Measurements from ENCODE around the gene CCDC185. TPM values are rescaled to one million over a fixed set of nuclear protein-coding genes. Genes with fewer than 3 reads are reported as not detected.

CCDC185 gene
- total and polyA plus RNA-seq, 2 of the 13 experiments (the other 11 are each of a cell fraction or from before 2014, with no cell fraction given), result not detected

DNA sequence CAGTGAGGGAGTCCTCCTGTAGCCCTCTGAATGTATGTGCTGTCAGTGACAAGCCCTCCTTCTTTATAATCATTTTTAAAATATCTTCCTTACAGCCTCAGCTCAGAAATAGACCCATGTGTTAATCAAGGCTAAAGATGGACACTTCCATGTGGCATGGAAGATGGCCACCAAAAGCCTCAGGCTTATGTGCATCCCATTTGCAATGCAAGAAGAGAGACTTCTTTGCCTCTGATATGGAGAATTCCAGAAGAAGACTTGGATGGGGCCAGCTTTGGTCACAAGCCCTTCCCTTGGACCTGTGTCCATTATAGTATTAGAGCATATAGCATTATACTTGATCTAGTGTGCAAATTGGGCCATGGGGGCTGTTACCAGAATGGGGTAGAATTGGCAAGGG, 18.5 kb downstream of the CCDC185 start (continued):
- TF ChIP-seq, protein P1, sequence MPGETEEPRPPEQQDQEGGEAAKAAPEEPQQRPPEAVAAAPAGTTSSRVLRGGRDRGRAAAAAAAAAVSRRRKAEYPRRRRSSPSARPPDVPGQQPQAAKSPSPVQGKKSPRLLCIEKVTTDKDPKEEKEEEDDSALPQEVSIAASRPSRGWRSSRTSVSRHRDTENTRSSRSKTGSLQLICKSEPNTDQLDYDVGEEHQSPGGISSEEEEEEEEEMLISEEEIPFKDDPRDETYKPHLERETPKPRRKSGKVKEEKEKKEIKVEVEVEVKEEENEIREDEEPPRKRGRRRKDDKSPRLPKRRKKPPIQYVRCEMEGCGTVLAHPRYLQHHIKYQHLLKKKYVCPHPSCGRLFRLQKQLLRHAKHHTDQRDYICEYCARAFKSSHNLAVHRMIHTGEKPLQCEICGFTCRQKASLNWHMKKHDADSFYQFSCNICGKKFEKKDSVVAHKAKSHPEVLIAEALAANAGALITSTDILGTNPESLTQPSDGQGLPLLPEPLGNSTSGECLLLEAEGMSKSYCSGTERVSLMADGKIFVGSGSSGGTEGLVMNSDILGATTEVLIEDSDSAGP (CRISPR knock-in tag; IDR thresholded peaks at IDR 0.05; ENCODE audit: borderline replicate concordance), result no peak
- no peak for TF ChIP-seq IKZF4 (CRISPR knock-in tag; IDR thresholded peaks at IDR 0.05; ENCODE audit: borderline replicate concordance, low read depth, not compliant biosample characterization)
- no peak for TF ChIP-seq MBD4 (IDR thresholded peaks at IDR 0.05; ENCODE audit: borderline replicate concordance, low read length)
- TF ChIP-seq PHB2 (IDR thresholded peaks at IDR 0.05; ENCODE audit: partially characterized antibody), result no peak
- TF ChIP-seq ZNF354B (CRISPR knock-in tag; IDR thresholded peaks at IDR 0.05), result no peak
- TF ChIP-seq, protein P2, sequence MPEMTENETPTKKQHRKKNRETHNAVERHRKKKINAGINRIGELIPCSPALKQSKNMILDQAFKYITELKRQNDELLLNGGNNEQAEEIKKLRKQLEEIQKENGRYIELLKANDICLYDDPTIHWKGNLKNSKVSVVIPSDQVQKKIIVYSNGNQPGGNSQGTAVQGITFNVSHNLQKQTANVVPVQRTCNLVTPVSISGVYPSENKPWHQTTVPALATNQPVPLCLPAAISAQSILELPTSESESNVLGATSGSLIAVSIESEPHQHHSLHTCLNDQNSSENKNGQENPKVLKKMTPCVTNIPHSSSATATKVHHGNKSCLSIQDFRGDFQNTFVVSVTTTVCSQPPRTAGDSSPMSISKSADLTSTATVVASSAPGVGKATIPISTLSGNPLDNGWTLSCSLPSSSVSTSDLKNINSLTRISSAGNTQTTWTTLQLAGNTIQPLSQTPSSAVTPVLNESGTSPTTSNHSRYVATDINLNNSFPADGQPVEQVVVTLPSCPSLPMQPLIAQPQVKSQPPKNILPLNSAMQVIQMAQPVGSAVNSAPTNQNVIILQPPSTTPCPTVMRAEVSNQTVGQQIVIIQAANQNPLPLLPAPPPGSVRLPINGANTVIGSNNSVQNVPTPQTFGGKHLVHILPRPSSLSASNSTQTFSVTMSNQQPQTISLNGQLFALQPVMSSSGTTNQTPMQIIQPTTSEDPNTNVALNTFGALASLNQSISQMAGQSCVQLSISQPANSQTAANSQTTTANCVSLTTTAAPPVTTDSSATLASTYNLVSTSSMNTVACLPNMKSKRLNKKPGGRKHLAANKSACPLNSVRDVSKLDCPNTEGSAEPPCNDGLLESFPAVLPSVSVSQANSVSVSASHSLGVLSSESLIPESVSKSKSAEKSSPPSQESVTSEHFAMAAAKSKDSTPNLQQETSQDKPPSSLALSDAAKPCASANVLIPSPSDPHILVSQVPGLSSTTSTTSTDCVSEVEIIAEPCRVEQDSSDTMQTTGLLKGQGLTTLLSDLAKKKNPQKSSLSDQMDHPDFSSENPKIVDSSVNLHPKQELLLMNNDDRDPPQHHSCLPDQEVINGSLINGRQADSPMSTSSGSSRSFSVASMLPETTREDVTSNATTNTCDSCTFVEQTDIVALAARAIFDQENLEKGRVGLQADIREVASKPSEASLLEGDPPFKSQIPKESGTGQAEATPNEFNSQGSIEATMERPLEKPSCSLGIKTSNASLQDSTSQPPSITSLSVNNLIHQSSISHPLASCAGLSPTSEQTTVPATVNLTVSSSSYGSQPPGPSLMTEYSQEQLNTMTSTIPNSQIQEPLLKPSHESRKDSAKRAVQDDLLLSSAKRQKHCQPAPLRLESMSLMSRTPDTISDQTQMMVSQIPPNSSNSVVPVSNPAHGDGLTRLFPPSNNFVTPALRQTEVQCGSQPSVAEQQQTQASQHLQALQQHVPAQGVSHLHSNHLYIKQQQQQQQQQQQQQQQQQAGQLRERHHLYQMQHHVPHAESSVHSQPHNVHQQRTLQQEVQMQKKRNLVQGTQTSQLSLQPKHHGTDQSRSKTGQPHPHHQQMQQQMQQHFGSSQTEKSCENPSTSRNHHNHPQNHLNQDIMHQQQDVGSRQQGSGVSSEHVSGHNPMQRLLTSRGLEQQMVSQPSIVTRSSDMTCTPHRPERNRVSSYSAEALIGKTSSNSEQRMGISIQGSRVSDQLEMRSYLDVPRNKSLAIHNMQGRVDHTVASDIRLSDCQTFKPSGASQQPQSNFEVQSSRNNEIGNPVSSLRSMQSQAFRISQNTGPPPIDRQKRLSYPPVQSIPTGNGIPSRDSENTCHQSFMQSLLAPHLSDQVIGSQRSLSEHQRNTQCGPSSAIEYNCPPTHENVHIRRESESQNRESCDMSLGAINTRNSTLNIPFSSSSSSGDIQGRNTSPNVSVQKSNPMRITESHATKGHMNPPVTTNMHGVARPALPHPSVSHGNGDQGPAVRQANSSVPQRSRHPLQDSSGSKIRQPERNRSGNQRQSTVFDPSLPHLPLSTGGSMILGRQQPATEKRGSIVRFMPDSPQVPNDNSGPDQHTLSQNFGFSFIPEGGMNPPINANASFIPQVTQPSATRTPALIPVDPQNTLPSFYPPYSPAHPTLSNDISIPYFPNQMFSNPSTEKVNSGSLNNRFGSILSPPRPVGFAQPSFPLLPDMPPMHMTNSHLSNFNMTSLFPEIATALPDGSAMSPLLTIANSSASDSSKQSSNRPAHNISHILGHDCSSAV (CRISPR knock-in tag; IDR thresholded peaks at IDR 0.05; ENCODE audit: borderline replicate concordance), result no peak
- TF ChIP-seq, protein P3, sequence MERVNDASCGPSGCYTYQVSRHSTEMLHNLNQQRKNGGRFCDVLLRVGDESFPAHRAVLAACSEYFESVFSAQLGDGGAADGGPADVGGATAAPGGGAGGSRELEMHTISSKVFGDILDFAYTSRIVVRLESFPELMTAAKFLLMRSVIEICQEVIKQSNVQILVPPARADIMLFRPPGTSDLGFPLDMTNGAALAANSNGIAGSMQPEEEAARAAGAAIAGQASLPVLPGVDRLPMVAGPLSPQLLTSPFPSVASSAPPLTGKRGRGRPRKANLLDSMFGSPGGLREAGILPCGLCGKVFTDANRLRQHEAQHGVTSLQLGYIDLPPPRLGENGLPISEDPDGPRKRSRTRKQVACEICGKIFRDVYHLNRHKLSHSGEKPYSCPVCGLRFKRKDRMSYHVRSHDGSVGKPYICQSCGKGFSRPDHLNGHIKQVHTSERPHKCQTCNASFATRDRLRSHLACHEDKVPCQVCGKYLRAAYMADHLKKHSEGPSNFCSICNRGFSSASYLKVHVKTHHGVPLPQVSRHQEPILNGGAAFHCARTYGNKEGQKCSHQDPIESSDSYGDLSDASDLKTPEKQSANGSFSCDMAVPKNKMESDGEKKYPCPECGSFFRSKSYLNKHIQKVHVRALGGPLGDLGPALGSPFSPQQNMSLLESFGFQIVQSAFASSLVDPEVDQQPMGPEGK (CRISPR knock-in tag; IDR thresholded peaks at IDR 0.05), result no peak
- no peak for TF ChIP-seq RFX3 (CRISPR knock-in tag; IDR thresholded peaks at IDR 0.05)
- TF ChIP-seq ZNF367 (CRISPR knock-in tag; IDR thresholded peaks at IDR 0.05; ENCODE audit: borderline replicate concordance), result no peak
- TF ChIP-seq ZNF30 (CRISPR knock-in tag; IDR thresholded peaks at IDR 0.05), result no peak
- no peak for TF ChIP-seq ZNF891 (CRISPR knock-in tag; IDR thresholded peaks at IDR 0.05)
- TF ChIP-seq, protein P4, sequence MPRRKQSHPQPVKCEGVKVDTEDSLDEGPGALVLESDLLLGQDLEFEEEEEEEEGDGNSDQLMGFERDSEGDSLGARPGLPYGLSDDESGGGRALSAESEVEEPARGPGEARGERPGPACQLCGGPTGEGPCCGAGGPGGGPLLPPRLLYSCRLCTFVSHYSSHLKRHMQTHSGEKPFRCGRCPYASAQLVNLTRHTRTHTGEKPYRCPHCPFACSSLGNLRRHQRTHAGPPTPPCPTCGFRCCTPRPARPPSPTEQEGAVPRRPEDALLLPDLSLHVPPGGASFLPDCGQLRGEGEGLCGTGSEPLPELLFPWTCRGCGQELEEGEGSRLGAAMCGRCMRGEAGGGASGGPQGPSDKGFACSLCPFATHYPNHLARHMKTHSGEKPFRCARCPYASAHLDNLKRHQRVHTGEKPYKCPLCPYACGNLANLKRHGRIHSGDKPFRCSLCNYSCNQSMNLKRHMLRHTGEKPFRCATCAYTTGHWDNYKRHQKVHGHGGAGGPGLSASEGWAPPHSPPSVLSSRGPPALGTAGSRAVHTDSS (CRISPR knock-in tag; conservative IDR thresholded peaks at IDR 0.05), result no peak

All from HepG2 (cell line).